IMR-90 (cell line): ENCODE data around the gene DTL. TPM values are rescaled to one million over a fixed set of nuclear protein-coding genes. Genes with fewer than 3 reads are reported as not detected.

Source experiments
- ATAC-seq: fragments of 200-7000 bp; cut with Tn5 transposase; 2 replicates; pipeline ENCODE4 v1.9.1; 2020; ENCODE audit warnings: low read depth, mild to moderate bottlenecking, moderate library complexity
- BruUV-seq: library from RNA; stranded (reverse); fragments of 400-500 nt; replicated peaks from 2 replicates; lab custom pipeline; 2021; lab: Mats Ljungman, UMichigan
- CTCF ChIA-PET: fragments of 300-600 bp; formaldehyde crosslinking; extraction: SDS; loops from one replicate; lab custom pipeline; 2021; ENCODE audit warnings: antibody characterized with exemption; lab: Yijun Ruan, JAX
- POLR2A ChIA-PET: fragments of 300-600 bp; sonication (Branson Sonifier 250); formaldehyde crosslinking; loops from one replicate; lab custom pipeline; 2022; ENCODE audit warnings: antibody characterized with exemption; ENCODE audit not compliant: unreplicated experiment; lab: Charles Lee
- DNase-seq: peaks from one replicate; pipeline ENCODE4 v3.0.0; 2013
- H2AFZ ChIP-seq: replicated peaks from 2 replicates; pipeline ENCODE3; 2013; ENCODE audit warnings: low read length, mild to moderate bottlenecking; ENCODE audit not compliant: poor library complexity
- H2AK5ac ChIP-seq: 2 replicates; pipeline ENCODE4 v1.6.1; 2013; ENCODE audit warnings: low read depth, low read length, inconsistent platforms
- H2AK9ac ChIP-seq: replicated peaks from 2 replicates; pipeline ENCODE3; 2013; ENCODE audit warnings: mild to moderate bottlenecking, low read depth, low read length, moderate library complexity; ENCODE audit not compliant: poor library complexity
- H2BK120ac ChIP-seq: 2 replicates; pipeline ENCODE4 v1.6.1; 2013; ENCODE audit warnings: low read depth, low read length, inconsistent platforms
- H2BK15ac ChIP-seq: 3 replicates; pipeline ENCODE4 v1.6.1; 2013; ENCODE audit warnings: low read depth, low read length, inconsistent platforms
- H2BK20ac ChIP-seq: 2 replicates; pipeline ENCODE4 v1.6.1; 2013; ENCODE audit warnings: low read depth, mild to moderate bottlenecking, inconsistent platforms, low read length, moderate library complexity
- H2BK5ac ChIP-seq: 2 replicates; pipeline ENCODE4 v1.6.1; 2013; ENCODE audit warnings: mild to moderate bottlenecking, low read depth, low read length, inconsistent platforms; ENCODE audit not compliant: poor library complexity, severe bottlenecking
- H3K14ac ChIP-seq: replicated peaks from 2 replicates; pipeline ENCODE4 v1.6.1; 2013; ENCODE audit warnings: low read depth, low read length, inconsistent platforms
- H3K18ac ChIP-seq: 2 replicates; pipeline ENCODE4 v1.6.1; 2013; ENCODE audit warnings: low read depth, low read length, control low read depth
- H3K23ac ChIP-seq: 2 replicates; pipeline ENCODE4 v1.6.1; 2013; ENCODE audit warnings: low read depth, low read length, inconsistent platforms
- H3K27ac ChIP-seq: 2 replicates; pipeline ENCODE4 v1.5.1; 2013; ENCODE audit warnings: mild to moderate bottlenecking, control low read depth, low read length; ENCODE audit not compliant: insufficient read depth
- H3K27me3 ChIP-seq: 2 replicates; pipeline ENCODE4 v1.6.1; 2013; ENCODE audit warnings: low read length; ENCODE audit not compliant: control insufficient read depth, insufficient read depth
- H3K36me3 ChIP-seq: 2 replicates; pipeline ENCODE4 v1.6.1; 2013; ENCODE audit warnings: low read length, mixed read lengths; ENCODE audit not compliant: control insufficient read depth, insufficient read depth
- H3K4ac ChIP-seq: 2 replicates; pipeline ENCODE4 v1.6.1; 2013; ENCODE audit warnings: low read depth, low read length, inconsistent platforms
- H3K4me1 ChIP-seq: 2 replicates; pipeline ENCODE4 v1.6.1; 2013; ENCODE audit warnings: low read length, mixed read lengths; ENCODE audit not compliant: control insufficient read depth, insufficient read depth
- H3K4me2 ChIP-seq: 2 replicates; pipeline ENCODE4 v1.6.1; 2013; ENCODE audit warnings: low read depth, mild to moderate bottlenecking, control low read depth, low read length, moderate library complexity
- H3K4me3 ChIP-seq: 2 replicates; pipeline ENCODE4 v1.5.1; 2013; ENCODE audit warnings: low read depth, mild to moderate bottlenecking, control low read depth, low read length, moderate library complexity; ENCODE audit not compliant: insufficient read depth
- H3K56ac ChIP-seq: 2 replicates; pipeline ENCODE4 v1.6.1; 2013; ENCODE audit warnings: low read length, inconsistent platforms; ENCODE audit not compliant: insufficient read depth; ENCODE audit errors: extremely low read depth
- H3K79me1 ChIP-seq, 2 experiments: 2 replicates each; pipeline ENCODE4 v1.6.1; 2013; ENCODE audit warnings: low read length in 2 of 2, inconsistent platforms in 1 of 2, low read depth in 1 of 2
- H3K9ac ChIP-seq: 2 replicates; pipeline ENCODE4 v1.6.1; 2013; ENCODE audit warnings: low read depth, low read length, control low read depth
- H3K9me1 ChIP-seq: 2 replicates; pipeline ENCODE4 v1.6.1; 2013; ENCODE audit warnings: low read length, inconsistent platforms; ENCODE audit not compliant: insufficient read depth
- H3K9me3 ChIP-seq: 2 replicates; pipeline ENCODE4 v1.6.1; 2013; ENCODE audit warnings: low read length; ENCODE audit not compliant: control insufficient read depth, insufficient read depth
- H4K20me1 ChIP-seq: 2 replicates; pipeline ENCODE4 v1.6.1; 2013; ENCODE audit warnings: low read length, inconsistent platforms; ENCODE audit not compliant: insufficient read depth
- H4K5ac ChIP-seq: 2 replicates; pipeline ENCODE4 v1.6.1; 2013; ENCODE audit warnings: mild to moderate bottlenecking, low read depth, low read length, control low read depth
- H4K8ac ChIP-seq, 2 experiments: 2 replicates each; pipeline ENCODE4 v1.6.1; 2013; ENCODE audit warnings: low read depth in 2 of 2, low read length in 2 of 2, control low read depth in 1 of 2, inconsistent platforms in 1 of 2
- H4K91ac ChIP-seq: 2 replicates; pipeline ENCODE4 v1.6.1; 2013; ENCODE audit warnings: low read depth, low read length, inconsistent platforms; ENCODE audit not compliant: insufficient read depth
- NFE2L2 ChIP-seq: fragments of 150-350 bp; IDR thresholded peaks from 2 replicates; pipeline ENCODE4 v1.6.1; 2016; ENCODE audit warnings: low read depth, mild to moderate bottlenecking, low read length
- RAD21 ChIP-seq: IDR thresholded peaks from 2 replicates; pipeline ENCODE4 v1.6.1; 2012; ENCODE audit warnings: low read length, improper control_type of control experiment
- RCOR1 ChIP-seq: IDR thresholded peaks from 2 replicates; pipeline ENCODE4 v1.6.1; 2012; ENCODE audit warnings: mild to moderate bottlenecking, low read length, improper control_type of control experiment; ENCODE audit not compliant: insufficient replicate concordance
- RFX5 ChIP-seq: IDR thresholded peaks from 2 replicates; pipeline ENCODE4 v1.8.0; 2012; ENCODE audit warnings: low read depth, mild to moderate bottlenecking, low read length, moderate library complexity
- SMC3 ChIP-seq: fragments of 150-350 bp; IDR thresholded peaks from 2 replicates; pipeline ENCODE4 v1.6.1; 2016; ENCODE audit warnings: low read depth, mild to moderate bottlenecking, antibody characterized with exemption, low read length, moderate library complexity
- USF2 ChIP-seq: fragments of 150-350 bp; IDR thresholded peaks from 2 replicates; pipeline ENCODE4 v1.6.1; 2017; ENCODE audit warnings: mild to moderate bottlenecking, antibody characterized with exemption, low read length, low read depth
- WGBS, 2 experiments: methylation state at CpG; one replicate each; pipeline versions ENCODE4 v1.1.5 to v1.1.7; 2013; ENCODE audit warnings: missing lambda C conversion rate in 2 of 2; ENCODE audit not compliant: insufficient read length in 1 of 2; ENCODE audit errors: extremely low coverage in 2 of 2; 5-methylcytosine and 5-hydroxymethylcytosine counted together
- dilution Hi-C: fragments of 300-500 bp; cut with HindIII; formaldehyde crosslinking; loops from one replicate; pipeline ENCODE4 v1.14.3; 2018; ENCODE audit warnings: low sequenced_read_pairs; ENCODE audit not compliant: unreplicated experiment
- in situ Hi-C: fragments of 300-500 bp; cut with MboI; formaldehyde crosslinking; loops from 3 replicates; pipeline ENCODE4 v1.14.3; 2019; ENCODE audit warnings: low sequenced_read_pairs, inconsistent platforms, mixed read lengths
- intact Hi-C: fragments of 100-400 bp; cut with micrococcal nuclease; formaldehyde crosslinking; loops from 2 replicates; pipeline ENCODE4 v1.10.0; 2022
- polyA plus RNA-seq, 3 experiments: library from polyadenylated mRNA; depleted of rRNA; stranded (reverse); fragments of >200 nt; gene quantifications; 2 replicates each; pipeline ENCODE4 v1.2.3, GENCODE V29; 2012; ENCODE audit warnings: low replicate concordance in 1 of 3
- total RNA-seq: library from RNA; depleted of rRNA; stranded (reverse); fragments of >200 nt; gene quantifications from 2 replicates; pipeline ENCODE4 v1.2.3, GENCODE V29; 2012
- TF ChIP-seq, protein P1 (sequence below): fragments of 150-350 bp; IDR thresholded peaks from 2 replicates; pipeline ENCODE4 v1.6.1; 2016; ENCODE audit warnings: low read depth, mild to moderate bottlenecking, low read length, moderate library complexity, borderline replicate concordance
- TF ChIP-seq, protein P2 (sequence below): conservative IDR thresholded peaks from 2 replicates; pipeline ENCODE4 v1.5.1; 2012; ENCODE audit warnings: mild to moderate bottlenecking, low read depth, low read length, improper control_type of control experiment

The DTL gene
- total and polyA plus RNA-seq, 2 of the 4 experiments (the other 2 are of a cell fraction) = 11.8 to 19.9 TPM

GRCh38 chr1:212078826-212079225 is 43.3 kb downstream of the DTL start:
- no peak overlapping the region for H2BK20ac ChIP-seq
- POLR2A ChIA-PET = no interaction called here
- no peak overlapping the region for H2AFZ ChIP-seq
- H3K4me2 ChIP-seq = no peak overlapping the region
- H3K9me1 ChIP-seq = no peaks in the 10 kb centered on the region
- H3K9ac ChIP-seq = no peak overlapping the region
- H2BK15ac ChIP-seq = no peak overlapping the region
- H3K9me3 ChIP-seq = no peaks in the 10 kb centered on the region
- H4K8ac ChIP-seq = no peak overlapping the region
- no peak overlapping the region for H3K27ac ChIP-seq
- no peak overlapping the region for H2BK5ac ChIP-seq
- BruUV-seq = no TSS peak
- H3K56ac ChIP-seq = no peak overlapping the region
- H3K79me1 ChIP-seq = no peaks in the 10 kb centered on the region; a peak in 2 of 4 replicates
- H3K36me3 ChIP-seq = no peaks in the 10 kb centered on the region; the same call in 1 of the 2 replicates
- no peak overlapping the region for H4K91ac ChIP-seq
- no peak overlapping the region for H2AK5ac ChIP-seq
- H3K27me3 ChIP-seq = no peaks in the 10 kb centered on the region
- H4K20me1 ChIP-seq = no peaks in the 10 kb centered on the region
- ATAC-seq = no peak
- no peaks in the 10 kb centered on the region for H3K4me1 ChIP-seq
- intact Hi-C loops (no loop called here), in situ Hi-C loops (no loop called here), dilution Hi-C loops (no loop called here)
- no peak overlapping the region for H3K14ac ChIP-seq
- H3K4me3 ChIP-seq = no peak overlapping the region
- no CpG with 5 or more reads among the region's 2 CpGs for WGBS, 2 experiments
- H3K4ac ChIP-seq = no peak overlapping the region
- H2AK9ac ChIP-seq = no peak overlapping the region
- no peak overlapping the region for H3K18ac ChIP-seq
- TF ChIP-seq RFX5 (no peak), RAD21 (no peak), RCOR1 (no peak), NFE2L2 (no peak), USF2 (no peak), SMC3 (no peak)
- TF ChIP-seq, protein P1, sequence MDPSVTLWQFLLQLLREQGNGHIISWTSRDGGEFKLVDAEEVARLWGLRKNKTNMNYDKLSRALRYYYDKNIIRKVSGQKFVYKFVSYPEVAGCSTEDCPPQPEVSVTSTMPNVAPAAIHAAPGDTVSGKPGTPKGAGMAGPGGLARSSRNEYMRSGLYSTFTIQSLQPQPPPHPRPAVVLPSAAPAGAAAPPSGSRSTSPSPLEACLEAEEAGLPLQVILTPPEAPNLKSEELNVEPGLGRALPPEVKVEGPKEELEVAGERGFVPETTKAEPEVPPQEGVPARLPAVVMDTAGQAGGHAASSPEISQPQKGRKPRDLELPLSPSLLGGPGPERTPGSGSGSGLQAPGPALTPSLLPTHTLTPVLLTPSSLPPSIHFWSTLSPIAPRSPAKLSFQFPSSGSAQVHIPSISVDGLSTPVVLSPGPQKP = no peak
- TF ChIP-seq, protein P2, sequence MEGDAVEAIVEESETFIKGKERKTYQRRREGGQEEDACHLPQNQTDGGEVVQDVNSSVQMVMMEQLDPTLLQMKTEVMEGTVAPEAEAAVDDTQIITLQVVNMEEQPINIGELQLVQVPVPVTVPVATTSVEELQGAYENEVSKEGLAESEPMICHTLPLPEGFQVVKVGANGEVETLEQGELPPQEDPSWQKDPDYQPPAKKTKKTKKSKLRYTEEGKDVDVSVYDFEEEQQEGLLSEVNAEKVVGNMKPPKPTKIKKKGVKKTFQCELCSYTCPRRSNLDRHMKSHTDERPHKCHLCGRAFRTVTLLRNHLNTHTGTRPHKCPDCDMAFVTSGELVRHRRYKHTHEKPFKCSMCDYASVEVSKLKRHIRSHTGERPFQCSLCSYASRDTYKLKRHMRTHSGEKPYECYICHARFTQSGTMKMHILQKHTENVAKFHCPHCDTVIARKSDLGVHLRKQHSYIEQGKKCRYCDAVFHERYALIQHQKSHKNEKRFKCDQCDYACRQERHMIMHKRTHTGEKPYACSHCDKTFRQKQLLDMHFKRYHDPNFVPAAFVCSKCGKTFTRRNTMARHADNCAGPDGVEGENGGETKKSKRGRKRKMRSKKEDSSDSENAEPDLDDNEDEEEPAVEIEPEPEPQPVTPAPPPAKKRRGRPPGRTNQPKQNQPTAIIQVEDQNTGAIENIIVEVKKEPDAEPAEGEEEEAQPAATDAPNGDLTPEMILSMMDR = no peak
- no peak overlapping the region for H3K23ac ChIP-seq
- DNase-seq = no peak
- no peak overlapping the region for H4K5ac ChIP-seq
- no peak overlapping the region for H2BK120ac ChIP-seq
- CTCF ChIA-PET = no interaction called here
